Activated CD4-positive, alpha-beta memory T cell treated with anti-CD3 and anti-CD28 coated beads, Interleukin-2, amount 10 ng/mL, durations not matched to agents 7 days and 5 days (primary cell): Measurements from ENCODE around the gene ZBTB7A. TPM values are rescaled to one million over a fixed set of nuclear protein-coding genes. Genes with fewer than 3 reads are reported as not detected.
A peak's percentile ranks its signal among the peaks of the same experiment; 100 is the strongest.

Experiments used
- CTCF ChIA-PET: fragments of 350-600 bp; sonication (Branson Sonifier 250); formaldehyde crosslinking; loops from one replicate; lab custom pipeline; 2021; ENCODE audit warnings: antibody characterized with exemption, inconsistent platforms; lab: Charles Lee
- POLR2A ChIA-PET: fragments of 350-600 bp; sonication (Branson Sonifier 250); formaldehyde crosslinking; loops from one replicate; lab custom pipeline; 2021; ENCODE audit warnings: antibody characterized with exemption; lab: Charles Lee
- DNase-seq: peaks from one replicate; pipeline ENCODE4 v3.0.0-alpha.2; 2020
- H3K27ac Mint-ChIP-seq: one replicate; pipeline ENCODE4 v1.8.0; 2021; ENCODE audit warnings: mild to moderate bottlenecking, mixed read lengths
- H3K27me3 Mint-ChIP-seq: one replicate; pipeline ENCODE4 v1.8.0; 2021; ENCODE audit warnings: mixed read lengths
- H3K36me3 Mint-ChIP-seq: one replicate; pipeline ENCODE4 v1.8.0; 2021; ENCODE audit warnings: low read depth, mixed read lengths
- H3K4me1 Mint-ChIP-seq: one replicate; pipeline ENCODE4 v1.8.0; 2021; ENCODE audit warnings: mixed read lengths
- H3K4me3 Mint-ChIP-seq: one replicate; pipeline ENCODE4 v1.8.0; 2021; ENCODE audit warnings: mild to moderate bottlenecking, mixed read lengths
- H3K9me3 Mint-ChIP-seq: one replicate; pipeline ENCODE4 v1.8.0; 2021; ENCODE audit warnings: mixed read lengths
- total RNA-seq, 2 experiments: library from RNA; stranded (reverse); gene quantifications; one replicate each; pipeline ENCODE4 v1.2.3, GENCODE V29; 2021

Gene ZBTB7A
- total RNA-seq, 2 experiments from 2014 or later = 53.1 to 53.5 TPM

DNA sequence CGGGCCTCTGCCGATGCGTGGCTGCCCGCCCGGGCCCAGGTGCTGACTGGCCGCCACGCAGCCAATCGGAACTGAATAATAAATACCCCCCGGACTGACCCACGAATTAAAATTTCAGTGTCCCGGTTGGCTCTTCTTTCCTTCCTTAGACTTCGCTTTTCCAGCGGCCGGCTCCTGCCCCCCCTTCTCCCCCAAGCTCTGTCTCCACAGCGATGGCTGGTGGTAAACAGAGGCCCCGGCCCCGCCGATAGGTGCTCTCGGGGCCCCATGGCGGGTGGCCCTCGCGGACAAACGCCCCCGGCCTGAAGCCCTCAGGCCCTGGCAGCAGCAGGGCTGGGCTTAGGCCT is 2.6 kb downstream of the ZBTB7A start:
- Mint-ChIP-seq H3K9me3 (no peaks in the 10 kb centered on the region), H3K27ac (peak overlapping the region; percentile 69), H3K27me3 (no peaks in the 10 kb centered on the region), H3K4me3 (peak overlapping the region; percentile 77), H3K4me1 (peaks cover 45% of the 10 kb centered on the region), H3K36me3 (peaks cover 17% of the 10 kb centered on the region)
- DNase-seq = no peak
- CTCF ChIA-PET = no interaction called here
- POLR2A ChIA-PET = interaction anchor here (1.1 to 1.8 kb wide), 2 partner anchors 25 to 41 kb away, joined by 4 to 7 read pairs; no protein-coding TSS in a partner anchor

DNA sequence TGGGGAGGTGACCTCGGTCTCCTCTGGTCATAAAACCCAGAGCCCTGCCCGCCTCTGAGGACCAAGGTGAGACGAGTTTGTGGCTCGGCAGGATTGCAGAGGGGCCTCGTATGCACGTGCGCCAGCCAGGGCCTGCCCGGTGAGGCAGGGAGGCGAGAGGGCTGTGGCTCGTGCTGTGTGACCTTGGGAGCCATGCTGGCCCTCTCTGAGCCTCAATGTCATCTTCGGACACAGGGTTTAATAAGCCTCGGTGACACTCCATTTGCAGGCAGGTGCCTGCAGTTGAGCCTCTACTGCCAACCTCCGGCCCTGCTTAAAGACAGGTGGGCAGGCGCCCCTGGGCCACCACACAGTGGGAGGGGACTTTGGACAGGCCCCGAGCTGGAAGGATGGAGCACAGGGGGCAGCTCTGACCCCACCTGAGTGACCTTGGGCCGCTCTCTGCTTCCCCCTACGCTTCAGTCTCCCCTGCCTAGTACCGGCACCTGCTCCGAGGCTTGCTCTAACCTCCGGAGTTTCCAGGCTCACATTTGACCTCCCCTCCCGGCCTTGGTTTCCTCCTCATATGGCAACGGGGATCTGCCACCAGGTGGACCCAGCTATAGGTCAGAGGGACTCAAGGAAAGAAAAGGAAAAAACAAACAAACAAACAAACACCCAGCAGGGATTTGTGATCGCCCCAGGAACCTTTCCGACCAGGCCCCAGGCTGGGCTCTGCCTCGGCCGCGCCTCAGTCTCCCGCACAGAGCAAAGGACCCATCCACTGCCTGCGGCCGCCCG is 3.1 kb downstream of the ZBTB7A start:
- peaks cover 40% of the 10 kb centered on the region for H3K4me1 Mint-ChIP-seq
- peak overlapping the region; percentile 77 for H3K4me3 Mint-ChIP-seq
- H3K27ac Mint-ChIP-seq = peak overlapping the region; percentile 69
- CTCF ChIA-PET = interaction anchor here (0.8 kb wide), 1 partner anchor 26 kb away, joined by 5 read pairs; no protein-coding TSS in a partner anchor
- H3K36me3 Mint-ChIP-seq = peaks cover 17% of the 10 kb centered on the region
- no peak for DNase-seq
- POLR2A ChIA-PET = interaction anchor here (1.1 to 1.8 kb wide), 2 partner anchors 26 to 41 kb away, joined by 4 to 7 read pairs; no protein-coding TSS in a partner anchor
- H3K27me3 Mint-ChIP-seq = no peaks in the 10 kb centered on the region
- no peaks in the 10 kb centered on the region for H3K9me3 Mint-ChIP-seq

DNA sequence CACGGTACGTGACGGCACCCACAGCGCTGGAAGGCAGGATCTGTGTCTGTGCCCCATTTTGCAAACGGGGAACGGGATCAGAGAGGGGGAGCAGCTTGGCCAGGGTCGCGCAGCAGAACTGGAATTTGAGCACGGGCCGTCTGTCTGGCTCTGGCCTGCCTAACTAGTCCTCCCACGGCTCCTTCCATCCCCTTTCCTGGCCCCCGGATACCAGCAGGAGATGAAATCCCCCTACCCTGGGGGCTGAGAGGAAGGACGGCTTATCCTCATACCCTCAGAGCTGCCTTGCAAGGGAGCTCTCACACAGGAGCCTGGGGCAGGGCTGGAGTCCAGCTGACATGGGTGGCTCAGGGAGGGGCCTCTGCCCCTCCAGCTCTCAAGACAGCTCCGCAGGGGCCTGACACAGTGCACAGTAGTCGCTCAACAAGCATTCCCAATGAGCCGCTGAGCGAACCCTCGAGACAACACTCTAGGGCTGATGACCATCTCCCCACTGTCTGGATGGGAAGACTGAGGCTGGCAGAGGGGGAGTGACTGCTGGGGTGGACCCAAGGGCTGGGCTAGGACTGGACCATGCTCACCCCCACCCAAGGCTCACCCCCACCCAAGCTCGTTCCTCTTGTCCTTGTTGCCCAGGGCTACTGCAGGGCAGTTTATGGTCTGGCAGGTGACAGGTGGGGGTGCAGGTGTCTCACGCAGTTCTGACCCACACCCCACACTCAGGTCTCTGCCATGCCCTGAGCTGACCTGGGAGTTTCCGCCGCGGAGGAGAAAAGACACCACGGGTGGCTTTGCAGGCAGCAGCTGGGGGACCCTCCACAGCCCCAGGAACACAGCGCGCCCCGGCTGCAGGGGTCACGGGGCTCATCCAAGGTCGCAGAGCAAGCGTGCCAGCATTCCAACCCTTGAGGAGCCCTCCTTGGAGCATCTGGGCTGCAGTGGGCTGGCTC is 4.0 kb downstream of the ZBTB7A start:
- peak overlapping the region; percentile 77 for H3K4me3 Mint-ChIP-seq
- CTCF ChIA-PET = interaction anchor here (0.8 kb wide), 1 partner anchor 26 kb away, joined by 5 read pairs; no protein-coding TSS in a partner anchor
- peaks cover 18% of the 10 kb centered on the region for H3K36me3 Mint-ChIP-seq
- H3K9me3 Mint-ChIP-seq = no peaks in the 10 kb centered on the region
- peaks cover 39% of the 10 kb centered on the region for H3K4me1 Mint-ChIP-seq
- POLR2A ChIA-PET = interaction anchor here (0.7 to 1.4 kb wide), 2 partner anchors 26 to 41 kb away, joined by 3 to 4 read pairs; no protein-coding TSS in a partner anchor
- DNase-seq = no peak
- H3K27me3 Mint-ChIP-seq = no peaks in the 10 kb centered on the region
- H3K27ac Mint-ChIP-seq = peak overlapping the region; percentile 10

DNA sequence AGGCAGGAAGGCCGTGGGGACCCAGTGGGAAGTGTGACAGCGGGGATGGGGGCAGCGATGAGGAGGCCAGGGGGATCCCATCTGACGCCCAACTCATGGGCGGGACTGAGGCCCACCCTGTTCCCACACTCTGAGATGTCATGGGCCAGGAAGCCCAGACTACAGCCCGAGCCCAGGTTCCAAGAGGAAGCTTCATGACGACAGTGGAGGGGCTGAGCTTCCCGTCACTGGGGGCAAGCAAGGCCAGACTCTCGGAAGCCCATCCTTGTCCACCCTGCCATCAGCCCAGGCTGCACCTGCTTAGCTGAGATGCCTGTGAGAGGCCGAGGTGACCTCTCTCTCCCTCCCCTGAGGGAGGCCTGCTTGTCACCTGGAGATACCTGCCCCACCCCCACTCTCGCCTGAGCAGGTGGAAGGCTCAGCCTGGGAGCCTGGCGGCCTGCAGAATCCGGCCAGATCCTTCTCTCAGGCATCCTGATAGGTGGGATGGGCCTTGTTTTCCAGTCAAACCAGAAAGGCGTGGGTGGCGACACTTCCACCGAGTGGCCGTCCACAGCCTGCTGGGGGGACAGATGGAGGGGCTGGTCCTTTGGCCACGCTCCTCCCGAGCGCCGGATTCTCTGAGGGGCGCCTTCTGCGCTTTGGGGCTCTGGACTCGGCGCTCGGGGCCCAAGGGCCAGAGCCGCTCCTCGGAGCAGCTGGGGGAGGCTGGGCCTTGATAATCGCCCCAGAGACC is 4.8 kb downstream of the ZBTB7A start:
- Mint-ChIP-seq H3K4me3 (no peak overlapping the region), H3K4me1 (peaks cover 44% of the 10 kb centered on the region), H3K27me3 (no peaks in the 10 kb centered on the region), H3K9me3 (no peaks in the 10 kb centered on the region), H3K27ac (no peak overlapping the region), H3K36me3 (peaks cover 24% of the 10 kb centered on the region)
- ChIA-PET CTCF (no interaction called here), POLR2A (interaction anchor here (0.6 to 1.4 kb wide), 3 partner anchors 27 to 42 kb away, joined by 3 to 4 read pairs (median 3); no protein-coding TSS in a partner anchor)
- DNase-seq = no peak

DNA sequence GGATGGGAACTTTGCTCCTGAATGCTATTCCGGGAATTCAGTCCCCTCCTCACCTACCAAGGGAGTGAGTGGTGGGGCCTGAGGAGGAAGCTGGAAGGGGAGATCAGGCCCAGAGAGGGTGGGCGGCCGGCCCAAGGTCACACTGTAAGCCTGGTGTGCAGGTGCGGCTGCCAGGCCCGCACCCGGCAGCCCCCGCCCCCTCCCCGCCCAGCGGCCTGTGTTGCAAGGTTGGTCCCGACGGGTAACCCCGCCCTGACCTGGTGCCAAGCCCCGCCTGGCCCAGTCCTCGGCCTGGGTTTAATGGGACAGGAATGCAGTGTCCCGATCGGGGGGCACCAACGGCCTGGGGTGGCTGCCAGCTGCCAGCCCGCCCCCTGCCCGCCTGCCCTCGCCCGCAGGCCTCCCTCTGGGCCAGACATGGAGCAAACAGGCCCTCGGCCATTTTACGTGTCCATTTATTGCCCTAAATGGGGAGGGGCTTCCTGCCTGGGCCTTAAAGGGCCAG is 5.5 kb downstream of the ZBTB7A start:
- H3K27ac Mint-ChIP-seq = peak overlapping the region; percentile 52
- DNase-seq = no peak
- ChIA-PET CTCF (no interaction called here), POLR2A (interaction anchor here (0.6 to 1.4 kb wide), 3 partner anchors 26 to 42 kb away, joined by 3 to 4 read pairs (median 3); no protein-coding TSS in a partner anchor)
- H3K4me1 Mint-ChIP-seq = peaks cover 44% of the 10 kb centered on the region
- H3K36me3 Mint-ChIP-seq = peaks cover 27% of the 10 kb centered on the region
- no peak overlapping the region for H3K4me3 Mint-ChIP-seq
- H3K27me3 Mint-ChIP-seq = no peaks in the 10 kb centered on the region
- H3K9me3 Mint-ChIP-seq = no peaks in the 10 kb centered on the region

DNA sequence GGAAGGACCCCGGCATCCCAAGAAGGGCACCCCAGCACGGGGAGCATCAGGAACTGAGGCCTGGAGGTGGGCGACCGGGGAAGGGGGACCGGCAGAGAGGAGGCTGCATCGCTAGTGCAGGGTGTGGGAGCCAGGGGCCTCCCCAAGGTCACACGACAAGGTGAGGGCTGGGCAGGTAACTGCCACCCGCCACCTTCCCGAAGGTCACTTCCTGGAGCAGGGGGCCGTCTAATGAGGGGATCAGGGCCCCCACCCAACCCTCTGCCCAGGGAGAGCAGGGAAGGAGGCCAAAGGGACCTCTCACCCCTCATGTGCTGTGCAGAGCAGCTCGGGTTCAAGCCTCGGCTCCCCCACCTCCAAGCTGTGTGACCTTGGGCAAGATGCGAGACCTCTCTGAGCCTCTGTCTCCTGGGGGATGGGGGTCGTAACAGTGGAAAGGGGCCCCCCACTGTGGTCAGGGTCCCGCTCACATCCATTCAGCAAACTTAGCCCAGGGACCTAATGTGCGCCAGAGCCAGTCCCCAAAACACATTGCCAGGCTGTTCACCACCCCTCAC is 6.0 kb downstream of the ZBTB7A start:
- Mint-ChIP-seq H3K4me1 (peaks cover 46% of the 10 kb centered on the region), H3K9me3 (no peaks in the 10 kb centered on the region), H3K4me3 (peak overlapping the region; percentile 43), H3K27me3 (no peaks in the 10 kb centered on the region), H3K27ac (peak overlapping the region; percentile 77), H3K36me3 (peaks cover 32% of the 10 kb centered on the region)
- no peak for DNase-seq
- ChIA-PET CTCF (no interaction called here), POLR2A (interaction anchor here (1.2 to 1.4 kb wide), 2 partner anchors 10 to 29 kb away, joined by 3 read pairs; no protein-coding TSS in a partner anchor)

DNA sequence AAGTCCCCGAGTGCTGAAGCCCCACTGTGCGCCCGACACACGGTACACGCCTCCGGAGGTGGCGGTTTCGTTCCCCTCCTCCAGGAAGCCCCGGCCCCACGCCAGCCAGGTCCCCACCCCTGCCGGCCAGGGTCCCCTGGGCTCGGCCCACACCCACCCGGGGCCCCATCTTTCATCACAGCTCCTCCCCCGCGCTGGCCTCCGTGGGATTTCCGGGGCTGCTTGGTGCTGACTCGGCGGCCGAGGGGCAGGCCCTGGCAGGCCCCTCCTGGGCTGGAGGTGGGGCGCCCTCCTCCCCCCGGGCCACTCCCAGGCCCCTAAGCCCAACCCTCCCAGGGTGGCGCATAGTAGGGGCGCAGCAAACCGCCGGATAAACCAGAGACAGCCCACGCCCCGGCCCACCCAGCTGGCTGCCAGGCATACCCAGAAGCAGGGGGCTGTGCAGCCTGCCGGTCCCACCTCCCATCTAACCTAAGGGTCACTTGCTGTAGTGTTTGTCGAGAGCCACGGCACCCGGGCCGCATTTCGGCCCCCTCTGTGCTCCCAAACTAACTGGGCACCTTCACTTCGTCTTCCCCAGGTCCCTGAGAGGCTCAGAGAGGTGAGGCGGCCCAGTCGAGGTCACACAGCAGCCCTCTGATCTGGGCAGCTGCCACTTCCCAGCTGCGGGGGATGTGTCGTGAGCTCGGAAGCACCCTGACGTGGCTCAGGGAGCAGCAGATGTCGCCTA is 6.6 kb downstream of the ZBTB7A start:
- H3K4me1 Mint-ChIP-seq = peaks cover 48% of the 10 kb centered on the region
- H3K36me3 Mint-ChIP-seq = peaks cover 39% of the 10 kb centered on the region
- CTCF ChIA-PET = no interaction called here
- DNase-seq = peak; percentile 63
- POLR2A ChIA-PET = interaction anchor here (1.2 to 1.4 kb wide), 3 partner anchors 10 to 89 kb away, joined by 3 read pairs; partner anchors contain the start of gene DAPK3
- H3K4me3 Mint-ChIP-seq = peak overlapping the region; percentile 43
- no peaks in the 10 kb centered on the region for H3K27me3 Mint-ChIP-seq
- H3K9me3 Mint-ChIP-seq = no peaks in the 10 kb centered on the region
- H3K27ac Mint-ChIP-seq = peak overlapping the region; percentile 77

DNA sequence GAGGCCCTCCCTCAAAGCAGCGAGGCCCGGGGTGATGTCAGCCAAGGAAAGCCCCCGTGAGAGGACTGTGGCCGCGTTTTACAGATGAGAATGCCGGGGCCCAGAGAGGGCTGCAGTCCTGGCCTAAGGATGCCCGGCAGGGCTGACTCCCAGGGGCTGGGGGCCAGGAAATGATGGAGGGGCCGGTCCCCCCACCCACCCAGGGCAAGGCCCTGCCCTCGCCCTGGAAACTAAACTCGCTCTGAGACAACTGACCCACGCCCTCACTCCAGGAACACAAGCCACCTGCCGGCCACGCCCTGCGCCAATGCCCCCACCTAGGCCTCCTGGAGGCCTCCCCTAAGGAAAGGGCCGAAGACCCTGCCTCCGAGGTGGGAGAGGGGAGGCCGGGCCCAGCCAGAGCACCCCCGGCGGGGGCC is 7.2 kb downstream of the ZBTB7A start:
- Mint-ChIP-seq H3K27me3 (no peaks in the 10 kb centered on the region), H3K4me1 (peaks cover 48% of the 10 kb centered on the region), H3K4me3 (no peak overlapping the region), H3K9me3 (no peaks in the 10 kb centered on the region), H3K36me3 (peaks cover 44% of the 10 kb centered on the region), H3K27ac (peak overlapping the region; percentile 26)
- ChIA-PET POLR2A (interaction anchor here (1.4 kb wide), 2 partner anchors 9 to 89 kb away, joined by 3 read pairs; partner anchors contain the start of gene DAPK3), CTCF (no interaction called here)
- DNase-seq = no peak

DNA sequence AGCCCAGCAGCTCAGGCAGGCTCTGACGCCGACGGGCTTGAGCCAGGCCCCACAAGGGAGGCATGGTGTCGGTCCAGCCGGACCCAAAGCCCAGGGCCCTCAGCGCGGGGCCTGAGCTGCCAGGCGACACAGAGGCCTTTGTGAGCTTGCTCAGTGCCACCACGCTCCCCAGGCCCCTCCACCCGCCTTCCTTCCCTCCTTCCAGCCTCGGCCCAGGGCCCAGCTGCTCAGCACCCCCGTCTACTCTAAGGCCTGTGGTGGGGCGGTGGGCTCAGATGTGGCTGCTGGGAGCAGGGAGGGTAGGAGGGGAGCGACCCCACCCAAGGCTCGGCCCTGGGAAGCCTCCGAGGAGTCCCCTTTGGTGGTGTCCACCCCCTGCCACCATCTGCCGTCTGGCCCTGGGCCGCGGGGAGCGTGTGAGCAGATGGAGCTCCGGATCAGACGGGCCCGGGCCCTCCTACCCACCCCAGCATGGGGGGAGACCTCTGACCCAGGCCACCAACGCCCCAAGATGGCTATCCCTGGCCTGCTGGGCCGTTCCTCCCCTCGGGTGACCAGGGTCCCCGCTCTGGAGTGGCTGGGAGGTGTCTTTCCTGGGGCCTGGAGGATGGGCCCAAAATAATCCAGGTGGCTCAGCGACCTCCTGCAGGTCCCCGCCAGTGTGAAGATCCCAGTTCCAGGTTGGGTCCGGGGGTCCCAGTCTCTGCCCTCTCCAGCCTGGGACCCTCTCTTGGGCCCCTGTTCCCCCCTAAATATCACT is 7.8 kb downstream of the ZBTB7A start:
- Mint-ChIP-seq H3K9me3 (no peaks in the 10 kb centered on the region), H3K4me1 (peaks cover 47% of the 10 kb centered on the region), H3K4me3 (no peak overlapping the region), H3K36me3 (peaks cover 42% of the 10 kb centered on the region), H3K27me3 (no peaks in the 10 kb centered on the region), H3K27ac (peak overlapping the region; percentile 26)
- no peak for DNase-seq
- ChIA-PET POLR2A (interaction anchor here (0.9 to 1.4 kb wide), 2 partner anchors 14 to 88 kb away, joined by 3 to 4 read pairs; partner anchors contain the start of gene DAPK3), CTCF (no interaction called here)

DNA sequence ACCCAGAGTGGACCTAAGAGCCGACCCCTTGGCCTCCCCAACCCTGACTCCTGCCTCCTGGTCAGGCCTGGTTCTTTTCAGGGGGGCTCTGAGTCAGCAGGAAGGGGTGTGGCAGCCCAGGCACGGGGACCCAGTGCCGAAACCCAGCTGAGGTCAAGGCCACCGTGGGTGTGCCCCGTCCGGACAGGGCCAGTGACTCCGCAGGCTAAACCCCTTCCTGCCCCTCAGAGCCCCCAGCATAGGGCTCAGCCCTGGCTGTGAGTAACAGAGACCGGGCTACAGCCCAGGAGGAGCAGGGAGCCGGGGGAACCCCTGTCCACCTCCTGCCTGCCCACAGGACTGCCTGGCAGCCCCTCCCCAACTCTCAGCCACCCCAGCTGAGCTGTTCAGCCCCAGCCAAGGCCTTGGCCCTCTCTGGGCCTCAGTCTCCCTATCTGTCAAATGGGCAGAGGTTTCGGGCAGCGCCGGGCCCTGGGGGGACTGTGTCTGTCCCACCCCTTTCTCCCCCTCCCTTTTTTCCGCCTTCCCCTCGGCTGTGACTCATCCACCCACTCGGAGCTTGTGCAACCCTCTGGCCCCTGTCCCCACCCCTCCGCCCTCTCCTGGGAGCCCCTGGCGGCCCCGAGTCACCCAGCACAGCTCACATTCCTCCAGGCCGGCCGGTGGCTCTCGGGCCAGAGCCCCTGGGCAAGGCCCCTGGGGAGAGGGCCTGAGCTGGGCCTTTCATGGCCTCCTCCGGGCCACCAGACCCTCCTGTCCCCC is 8.6 kb downstream of the ZBTB7A start:
- ChIA-PET CTCF (interaction anchor here (1.9 kb wide), 1 partner anchor 82 kb away, joined by 8 read pairs; no protein-coding TSS in a partner anchor), POLR2A (interaction anchor here (0.9 kb wide), 1 partner anchor 13 kb away, joined by 4 read pairs; no protein-coding TSS in a partner anchor)

More for the DNA sequence above, 8.6 kb downstream of the ZBTB7A start:
- peaks cover 50% of the 10 kb centered on the region for H3K4me1 Mint-ChIP-seq
- H3K36me3 Mint-ChIP-seq = peaks cover 45% of the 10 kb centered on the region
- H3K27me3 Mint-ChIP-seq = no peaks in the 10 kb centered on the region
- peak overlapping the region; percentile 44 for H3K27ac Mint-ChIP-seq
- DNase-seq = no peak
- H3K9me3 Mint-ChIP-seq = no peaks in the 10 kb centered on the region
- H3K4me3 Mint-ChIP-seq = no peak overlapping the region
